GM21737 (cell line): ENCODE data around the gene ELK4.

Experiments
- ATAC-seq: cut with Tn5 transposase; IDR thresholded peaks from one replicate; pipeline ENCODE4 v1.9.1; 2021; ENCODE audit warnings: mild to moderate bottlenecking, moderate library complexity; ENCODE audit not compliant: unreplicated experiment

ELK4 gene

DNA sequence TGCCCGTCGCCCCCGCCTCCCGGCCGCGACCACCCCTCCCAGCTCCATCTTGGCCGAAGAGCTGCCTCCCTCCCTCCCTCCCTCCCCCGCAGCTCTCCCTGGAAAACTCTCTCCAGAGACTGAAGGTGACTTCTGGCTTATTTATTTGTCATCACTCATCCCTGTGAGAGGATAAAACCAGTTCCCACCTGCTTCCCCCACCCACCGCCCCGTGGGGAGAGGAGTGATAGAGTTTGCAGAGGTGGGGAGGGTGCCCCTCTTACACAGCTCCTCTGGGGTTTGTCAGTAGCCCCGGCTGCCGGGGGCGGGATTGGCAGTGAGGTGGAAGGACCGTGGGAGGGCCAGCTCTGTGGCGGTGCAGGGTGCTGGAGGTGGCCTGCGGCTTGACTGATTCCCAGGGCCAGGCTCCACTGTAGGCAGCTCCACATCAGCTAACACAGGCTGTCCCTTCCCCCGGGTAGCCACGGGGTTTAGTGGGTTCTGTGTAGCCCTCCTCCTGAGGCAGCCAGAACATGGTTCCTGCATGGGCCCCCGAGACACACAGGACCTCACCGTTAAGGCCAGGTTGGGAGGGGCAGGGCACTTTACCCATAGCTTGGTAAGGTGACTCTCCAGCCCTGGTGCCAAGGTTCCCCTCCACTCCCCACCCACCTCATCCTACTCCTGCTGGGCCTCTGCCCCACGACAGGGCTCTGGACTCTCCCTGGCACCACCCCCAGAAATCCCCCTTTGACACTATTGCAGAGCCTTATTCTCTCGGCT lies 62.2 kb downstream of the ELK4 start:
- no peak for ATAC-seq

DNA sequence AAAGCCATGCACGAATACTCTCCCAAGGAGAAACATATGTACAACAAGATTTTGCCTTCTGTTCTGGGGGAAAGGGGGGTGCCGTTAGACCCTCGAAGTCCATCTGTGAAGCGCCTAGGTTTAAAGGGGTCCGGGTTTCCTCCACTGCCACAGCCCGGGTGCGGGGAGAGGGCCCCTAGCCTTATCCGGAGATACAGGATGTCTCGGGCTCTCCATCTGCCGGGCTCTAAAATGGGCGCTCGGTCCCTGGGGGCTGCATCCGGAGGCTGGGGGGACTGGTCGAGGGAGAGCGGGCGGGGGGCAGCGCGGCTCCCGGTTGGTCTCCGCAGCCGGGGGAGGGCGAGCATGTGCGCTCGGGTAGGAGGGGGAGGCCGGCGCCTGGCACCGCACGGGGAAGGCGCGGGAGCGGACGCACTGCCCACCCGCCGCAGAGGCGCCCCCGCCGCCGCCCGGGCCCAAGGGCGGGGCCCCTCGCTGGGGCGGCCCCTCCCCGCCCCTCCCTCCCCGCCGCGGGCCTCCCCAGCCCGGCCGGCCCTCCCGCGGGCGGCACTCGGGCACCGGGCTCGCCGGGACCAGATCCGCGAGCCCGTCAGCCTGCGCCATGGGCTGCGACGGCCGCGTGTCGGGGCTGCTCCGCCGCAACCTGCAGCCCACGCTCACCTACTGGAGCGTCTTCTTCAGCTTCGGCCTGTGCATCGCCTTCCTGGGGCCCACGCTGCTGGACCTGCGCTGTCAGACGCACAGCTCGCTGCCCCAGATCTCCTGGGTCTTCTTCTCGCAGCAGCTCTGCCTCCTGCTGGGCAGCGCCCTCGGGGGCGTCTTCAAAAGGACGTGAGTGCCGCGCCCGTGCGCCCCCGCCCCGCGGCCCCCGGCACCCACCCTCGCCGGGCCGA lies 63.1 kb downstream of the ELK4 start:
- no peak for ATAC-seq

DNA sequence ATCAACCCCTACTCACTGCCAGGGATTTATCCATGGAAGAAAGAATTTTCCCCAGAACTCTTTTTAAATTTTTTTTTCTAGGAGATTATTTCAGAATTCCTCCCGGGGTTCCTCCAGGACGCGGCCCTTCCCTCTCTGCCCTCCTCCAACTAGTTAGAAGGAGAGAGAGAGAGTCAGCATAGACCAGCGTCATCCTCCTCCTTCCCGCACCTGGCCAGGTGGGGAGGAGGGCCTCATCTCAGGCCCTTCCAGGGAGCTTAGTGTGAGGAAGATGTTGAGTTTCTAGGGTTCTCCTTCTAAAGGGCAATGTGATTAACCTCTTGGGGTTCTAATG lies 63.7 kb downstream of the ELK4 start:
- ATAC-seq: no peak

DNA sequence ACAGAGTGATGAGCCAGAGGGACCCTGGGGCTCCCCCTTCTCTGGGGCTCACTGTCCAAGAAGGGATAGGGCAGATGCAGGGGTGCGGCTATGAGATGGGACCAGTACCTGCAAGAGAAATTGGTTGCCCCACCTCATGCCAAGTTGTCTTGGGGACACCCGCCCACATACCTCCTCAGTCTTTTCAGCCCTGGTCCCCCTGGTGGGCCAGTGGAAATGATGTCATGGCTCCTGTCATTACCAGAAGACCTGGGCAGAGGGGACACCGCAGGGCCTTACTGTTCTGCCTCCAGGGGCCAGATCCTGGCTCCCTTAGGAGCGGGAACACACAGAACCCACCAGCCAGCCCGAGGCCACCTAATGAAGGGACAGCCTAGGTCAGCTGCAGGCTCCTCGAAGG lies 64.1 kb downstream of the ELK4 start:
- ATAC-seq: no peak

DNA sequence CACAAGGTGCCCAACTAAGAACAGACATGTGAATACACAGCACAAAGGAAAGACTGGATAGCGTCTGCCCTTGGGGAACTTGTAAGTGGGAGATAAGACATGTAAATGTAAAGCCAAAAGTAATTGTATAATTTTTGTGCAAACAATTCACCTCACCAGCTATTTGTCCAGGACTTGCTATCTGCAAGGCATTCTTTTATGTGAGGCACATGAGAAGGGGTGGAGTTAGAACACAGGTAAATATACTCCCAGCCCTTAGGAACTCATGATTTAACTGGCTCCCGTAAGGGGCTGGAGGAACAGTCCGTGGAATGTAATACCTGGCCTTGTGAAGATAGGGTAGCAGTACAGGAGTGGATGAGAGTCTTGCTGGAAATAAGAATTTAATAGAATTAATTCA lies 66.0 kb downstream of the ELK4 start:
- ATAC-seq: no peak

DNA sequence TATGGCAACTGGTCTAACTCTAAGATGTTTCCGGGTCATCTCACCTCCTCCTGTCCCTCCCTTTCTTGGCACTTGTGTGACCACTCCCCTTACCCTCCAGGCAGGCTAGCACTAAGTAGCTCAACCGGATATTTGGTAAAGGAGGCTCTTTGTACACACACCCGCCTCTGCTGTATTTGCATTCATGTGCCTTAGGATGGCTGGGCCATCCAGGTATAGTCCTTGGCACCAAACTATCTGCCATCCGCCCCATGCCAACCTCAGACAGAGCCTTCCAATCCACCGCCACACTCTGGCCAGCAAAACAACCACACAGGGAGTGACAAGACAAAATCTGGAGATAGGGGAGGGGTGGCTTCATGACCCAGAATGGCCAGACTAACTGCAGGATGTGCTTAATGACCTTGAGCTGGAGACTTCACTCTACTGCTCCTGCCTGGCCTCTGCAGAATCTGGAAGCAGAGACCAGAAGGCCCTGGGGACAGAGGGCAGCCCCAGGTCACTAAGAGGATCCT lies 67.8 kb downstream of the ELK4 start:
- no peak for ATAC-seq

DNA sequence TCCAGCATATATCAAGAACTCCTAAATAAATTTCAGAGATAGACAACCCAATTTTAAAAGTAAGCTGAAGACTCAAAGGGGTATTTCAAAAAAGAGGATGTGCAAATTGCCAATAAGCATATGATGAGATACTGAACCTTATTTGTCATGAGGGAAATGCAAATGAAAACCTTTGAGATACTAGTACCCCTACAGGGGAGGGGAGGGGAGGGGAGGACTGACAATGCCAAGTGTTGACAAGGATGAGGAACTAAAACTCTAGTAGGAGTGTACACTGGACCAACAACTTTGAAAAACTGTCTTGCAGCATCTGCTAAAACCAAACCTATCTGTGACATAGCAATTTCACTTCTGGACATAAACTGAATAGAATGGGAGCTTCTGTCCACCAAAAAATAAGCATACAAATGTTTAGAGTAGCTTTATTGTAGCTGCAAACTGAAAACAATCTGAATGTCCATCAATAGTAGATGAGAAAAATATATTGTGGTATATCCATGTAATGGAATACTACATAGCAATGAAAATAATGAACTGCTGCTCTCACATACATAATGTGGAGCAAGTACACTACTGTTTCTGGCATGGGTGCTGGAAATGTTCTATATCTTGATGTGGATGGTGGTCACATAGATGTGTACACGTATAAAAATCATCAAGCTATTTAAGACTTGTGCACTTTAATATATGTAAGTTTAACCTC lies 70.2 kb downstream of the ELK4 start:
- ATAC-seq: no peak
